Measurements from ENCODE around the gene RFX8.
"Not testable (repeated sequence)": the region's sequence is repeated elsewhere in the genome, so short reads cannot be mapped to it uniquely, and the experiment has no call there.

RFX8 gene

GRCh38 chr2:101439716-101440115 lies 35.2 kb downstream of the RFX8 start:
- no peak for DNase-seq

- not testable (repeated sequence) for DNase-seq
Measured at GRCh38 chr2:101438555-101438954, 36.4 kb downstream of the RFX8 start.

GRCh38 chr2:101435001-101435862 lies 39.7 kb downstream of the RFX8 start:
- DNase-seq, result no peak

GRCh38 chr2:101433465-101433864 lies 41.4 kb downstream of the RFX8 start:
- no peak for DNase-seq

- DNase-seq, result no peak
Measured at GRCh38 chr2:101432411-101433181, 42.3 kb downstream of the RFX8 start.

GRCh38 chr2:101431486-101431885 lies 43.4 kb downstream of the RFX8 start:
- DNase-seq, result no peak

- no peak for DNase-seq
Measured at GRCh38 chr2:101430156-101430555, 44.8 kb downstream of the RFX8 start.

- DNase-seq, result no peak
Measured at GRCh38 chr2:101429453-101429852, 45.5 kb downstream of the RFX8 start.

GRCh38 chr2:101428422-101429176 lies 46.3 kb downstream of the RFX8 start:
- no peak for DNase-seq

- DNase-seq, result no peak
Measured at GRCh38 chr2:101427743-101428142, 47.2 kb downstream of the RFX8 start.

GRCh38 chr2:101427240-101427639 lies 47.7 kb downstream of the RFX8 start:
- DNase-seq, result no peak

GRCh38 chr2:101426822-101427221 lies 48.1 kb downstream of the RFX8 start:
- DNase-seq, result no peak

GRCh38 chr2:101420623-101421022 lies 54.3 kb downstream of the RFX8 start:
- no peak for DNase-seq

GRCh38 chr2:101419096-101419663 lies 55.7 kb downstream of the RFX8 start:
- no peak for DNase-seq

- DNase-seq, result no peak
Measured at GRCh38 chr2:101418460-101419095, 56.3 kb downstream of the RFX8 start.

- no peak for DNase-seq
Measured at GRCh38 chr2:101416609-101417008, 58.3 kb downstream of the RFX8 start.

- no peak for DNase-seq
Measured at GRCh38 chr2:101415884-101416283, 59.0 kb downstream of the RFX8 start.

- no peak for DNase-seq
Measured at GRCh38 chr2:101415220-101415619, 59.7 kb downstream of the RFX8 start.

- DNase-seq, result no peak
Measured at GRCh38 chr2:101412092-101412694, 62.7 kb downstream of the RFX8 start.

- no peak for DNase-seq
Measured at GRCh38 chr2:101410746-101411145, 64.2 kb downstream of the RFX8 start.

GRCh38 chr2:101410114-101410513 lies 64.8 kb downstream of the RFX8 start:
- DNase-seq, result no peak

GRCh38 chr2:101409699-101410098 lies 65.2 kb downstream of the RFX8 start:
- no peak for DNase-seq
